WI38 (cell line): ENCODE measurements around the gene GABRB2.

Experiments used
- H3K4me3 ChIP-seq: 2 replicates; pipeline ENCODE4 v1.5.1; 2011; ENCODE audit warnings: low read depth, mild to moderate bottlenecking, control low read depth, low read length
- TF ChIP-seq, protein P1 (sequence below): IDR thresholded peaks from 2 replicates; pipeline ENCODE4 v1.5.1; 2012; ENCODE audit warnings: low read depth, mild to moderate bottlenecking, control low read depth, low read length

GABRB2 gene

DNA sequence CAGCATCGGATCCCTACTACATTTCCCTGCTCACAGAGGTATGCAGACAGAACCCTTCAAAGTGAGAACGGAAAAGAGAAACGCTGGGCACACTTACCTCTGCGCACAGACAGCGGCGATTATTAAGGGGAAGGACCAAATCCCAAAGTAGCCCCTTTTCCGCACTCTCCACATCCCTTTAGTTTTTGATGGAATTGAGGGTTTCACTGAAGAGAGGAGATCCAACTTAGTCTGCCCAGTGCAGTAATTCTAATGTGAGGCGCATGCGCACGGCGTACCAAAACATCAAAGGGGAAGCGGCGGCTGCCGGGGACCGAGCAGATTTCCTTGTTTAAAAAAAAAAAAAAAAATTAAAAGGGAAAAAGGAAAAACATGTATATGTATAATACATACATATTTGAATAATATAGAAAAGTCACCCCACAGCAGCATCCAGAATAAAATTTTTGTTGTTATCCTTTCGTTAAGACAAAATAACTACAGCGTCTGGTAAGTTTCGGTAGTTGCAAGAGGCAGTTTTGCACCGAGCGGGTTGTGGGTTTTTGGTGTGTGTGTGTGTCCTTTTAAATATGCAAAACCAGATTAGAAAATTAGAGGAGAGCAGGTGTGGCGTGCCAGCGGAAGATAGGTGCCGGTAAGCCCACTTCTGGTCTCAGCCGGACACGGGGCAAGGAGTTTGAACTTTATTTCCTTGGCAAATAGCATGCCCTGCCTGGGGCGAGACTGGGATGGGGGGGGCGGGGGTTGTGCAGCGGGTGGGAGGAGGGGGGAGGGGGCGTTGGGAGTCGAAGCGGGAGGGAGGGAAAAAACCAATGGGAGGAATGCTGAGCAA is at the start of gene GABRB2:
GABRB2 (minus strand) TSS at position 256 of the 832 bp plus-strand sequence; CDS start at position 174, 82 bp downstream.
- peak within 1 kb of the TSS; percentile 42 for H3K4me3 ChIP-seq
- TF ChIP-seq, protein P1, sequence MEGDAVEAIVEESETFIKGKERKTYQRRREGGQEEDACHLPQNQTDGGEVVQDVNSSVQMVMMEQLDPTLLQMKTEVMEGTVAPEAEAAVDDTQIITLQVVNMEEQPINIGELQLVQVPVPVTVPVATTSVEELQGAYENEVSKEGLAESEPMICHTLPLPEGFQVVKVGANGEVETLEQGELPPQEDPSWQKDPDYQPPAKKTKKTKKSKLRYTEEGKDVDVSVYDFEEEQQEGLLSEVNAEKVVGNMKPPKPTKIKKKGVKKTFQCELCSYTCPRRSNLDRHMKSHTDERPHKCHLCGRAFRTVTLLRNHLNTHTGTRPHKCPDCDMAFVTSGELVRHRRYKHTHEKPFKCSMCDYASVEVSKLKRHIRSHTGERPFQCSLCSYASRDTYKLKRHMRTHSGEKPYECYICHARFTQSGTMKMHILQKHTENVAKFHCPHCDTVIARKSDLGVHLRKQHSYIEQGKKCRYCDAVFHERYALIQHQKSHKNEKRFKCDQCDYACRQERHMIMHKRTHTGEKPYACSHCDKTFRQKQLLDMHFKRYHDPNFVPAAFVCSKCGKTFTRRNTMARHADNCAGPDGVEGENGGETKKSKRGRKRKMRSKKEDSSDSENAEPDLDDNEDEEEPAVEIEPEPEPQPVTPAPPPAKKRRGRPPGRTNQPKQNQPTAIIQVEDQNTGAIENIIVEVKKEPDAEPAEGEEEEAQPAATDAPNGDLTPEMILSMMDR, result no peak

GRCh38 chr5:161585798-161586197 is 39.3 kb upstream of the GABRB2 start:
- TF ChIP-seq, protein P1, result no peak

GRCh38 chr5:161580621-161581020 is 34.1 kb upstream of the GABRB2 start:
- TF ChIP-seq, protein P1, result no peak
- no peak overlapping the region for H3K4me3 ChIP-seq

More at GRCh38 chr5:161585798-161586197, 39.3 kb upstream of the GABRB2 start:
- H3K4me3 ChIP-seq, result no peak overlapping the region

DNA sequence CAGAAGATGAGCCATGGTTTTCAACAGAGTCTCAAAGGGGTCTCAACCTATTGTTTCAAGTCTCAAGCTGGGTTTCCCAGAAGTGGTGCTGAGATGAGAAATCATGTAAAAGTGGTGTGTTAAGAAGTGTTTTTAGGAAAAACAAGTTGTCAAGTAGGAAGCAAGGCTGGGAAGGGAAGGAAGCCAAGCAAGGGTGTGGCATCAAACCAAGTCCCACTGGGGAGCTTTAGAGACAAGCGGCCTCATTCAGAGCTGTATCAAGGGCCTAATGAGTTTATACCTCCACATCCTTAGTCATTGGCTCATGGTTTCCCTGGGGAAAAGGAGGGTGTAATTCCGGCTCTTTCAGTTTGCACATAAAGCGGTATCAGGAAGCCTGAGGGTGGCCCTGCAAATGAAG is 26.4 kb upstream of the GABRB2 start:
- H3K4me3 ChIP-seq, result no peak overlapping the region
- TF ChIP-seq, protein P1, result no peak

DNA sequence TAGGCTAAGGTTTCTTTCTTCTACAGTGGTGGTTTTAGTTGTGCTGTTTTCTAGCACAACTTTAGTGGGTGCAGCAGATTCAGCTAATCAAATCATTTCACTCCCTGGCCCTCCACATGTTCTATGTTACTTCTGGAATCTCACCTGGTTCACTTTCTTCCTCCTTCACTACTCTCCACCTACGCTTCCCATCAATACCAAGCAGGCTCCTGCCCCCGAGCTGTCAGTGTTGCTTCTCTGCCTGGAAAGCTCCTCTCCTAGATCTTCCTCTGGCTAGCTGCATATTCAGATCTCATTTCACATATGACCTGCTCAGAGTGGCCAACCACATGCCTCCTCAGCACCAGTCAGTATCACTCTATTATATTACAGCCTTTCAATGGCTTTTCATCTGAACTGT is 19.6 kb upstream of the GABRB2 start:
- TF ChIP-seq, protein P1, result no peak
- no peak overlapping the region for H3K4me3 ChIP-seq

DNA sequence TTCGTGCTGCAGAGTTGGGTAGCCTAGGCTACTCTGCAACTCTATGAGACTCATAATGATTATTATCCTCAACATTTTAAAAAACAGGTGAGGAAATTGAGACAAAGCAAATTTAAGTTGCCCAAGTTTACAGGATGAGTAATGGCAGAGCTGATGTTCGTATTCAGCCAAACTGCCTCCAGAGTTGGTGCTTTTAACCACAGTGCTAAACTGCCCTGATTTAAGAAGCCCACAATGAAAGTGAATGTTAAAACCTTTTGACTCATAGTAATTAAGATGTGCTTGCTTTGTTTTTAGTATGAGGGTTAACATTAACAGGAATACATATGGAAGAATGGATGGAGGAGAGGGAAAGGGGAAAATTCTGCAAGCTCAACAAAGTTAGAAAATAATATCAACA is 15.9 kb upstream of the GABRB2 start:
- no peak overlapping the region for H3K4me3 ChIP-seq
- TF ChIP-seq, protein P1, result no peak

- TF ChIP-seq, protein P1, result no peak
- no peak overlapping the region for H3K4me3 ChIP-seq
These were observed 2.6 kb upstream of the GABRB2 start for GRCh38 chr5:161549106-161549505.
